Hematopoietic multipotent progenitor cell treated with erythropoietin and hydrocortisone succinate and interleukin-3 and kit ligand, for 17 days (in vitro differentiated cells): ENCODE data around the gene ZFR2.

Experiments
- DNase-seq: peaks from one replicate; pipeline ENCODE4 v3.0.0-alpha.2; 2015; ENCODE audit warnings: low spot score

The ZFR2 gene

GRCh38 chr19:3785938-3786824 lies 82.7 kb downstream of the ZFR2 start, which contains the start of gene MATK:
Gene MATK (minus strand): TSS chr19:3786381. CDS start chr19:3785135, 1,246 bp downstream.
- no peak for DNase-seq

DNA sequence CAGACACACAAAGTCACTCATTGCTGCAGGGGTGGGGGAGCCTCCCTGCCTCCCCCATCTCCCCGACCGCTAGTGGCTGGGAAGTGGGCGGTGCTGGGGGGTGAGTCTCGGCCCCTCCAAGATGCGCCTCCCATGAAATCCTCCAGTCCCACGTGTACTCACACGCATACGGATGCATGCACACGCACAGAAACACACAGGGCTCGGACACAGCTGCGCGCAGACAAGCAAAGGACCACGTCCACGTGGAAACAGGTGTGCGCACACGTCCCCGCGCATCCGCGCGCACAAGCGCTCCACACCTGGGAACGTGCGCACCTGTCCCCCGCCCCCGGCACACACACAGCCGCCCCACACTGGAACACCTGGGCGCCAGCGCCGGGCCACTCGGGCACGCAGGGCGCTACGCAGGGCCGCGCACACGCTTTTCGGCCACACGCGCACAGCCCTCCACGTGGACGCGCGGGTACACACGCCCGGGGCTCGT lies 83.3 kb downstream of the ZFR2 start:
- DNase-seq, result no peak

GRCh38 chr19:3784607-3785450 lies 84.0 kb downstream of the ZFR2 start:
- no peak for DNase-seq

DNA sequence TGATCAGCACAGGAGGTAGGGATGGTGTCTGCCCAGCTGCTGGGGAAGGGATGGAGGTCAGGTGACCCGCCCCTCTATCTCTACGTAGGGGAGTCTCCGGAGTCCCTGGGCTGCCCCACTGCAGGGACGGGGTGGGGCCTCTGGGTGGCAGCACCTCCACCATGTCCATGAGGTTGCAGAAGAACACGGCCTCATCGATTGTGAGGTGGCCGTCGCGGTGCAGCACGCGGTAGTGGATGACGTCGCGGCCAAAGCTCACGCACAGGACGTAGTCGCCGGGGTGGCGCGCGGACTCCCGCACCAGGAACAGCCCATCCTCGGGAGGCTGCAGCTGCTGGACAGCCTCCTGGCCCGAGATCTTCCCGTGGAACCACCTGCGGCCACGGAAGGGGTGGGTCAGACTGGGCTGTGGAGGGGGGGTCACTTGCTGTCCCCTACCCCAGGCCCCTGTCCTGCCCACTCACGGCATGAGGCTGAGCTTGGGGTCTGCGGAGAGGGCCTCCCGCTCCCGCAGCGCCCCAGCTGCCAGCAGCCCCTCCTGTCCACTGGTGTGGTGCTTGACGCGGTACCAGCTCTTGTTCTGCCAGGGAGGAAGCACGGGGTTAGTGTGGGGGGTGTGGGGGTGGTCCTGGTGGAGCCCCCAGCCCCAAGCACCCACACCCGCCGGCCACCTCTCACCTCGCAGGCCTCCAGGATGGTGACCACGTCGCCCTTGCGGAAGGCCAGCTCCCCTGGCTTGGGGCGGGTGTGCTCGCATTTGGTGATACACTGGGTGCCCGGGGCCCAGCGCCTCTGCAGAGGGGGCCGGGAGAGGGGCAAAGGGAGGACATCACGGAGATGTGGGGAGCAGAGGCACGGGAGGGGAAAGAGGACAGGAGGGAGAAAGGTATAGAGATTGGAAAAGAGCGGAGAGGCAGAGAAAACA lies 84.9 kb downstream of the ZFR2 start:
- DNase-seq, result no peak

GRCh38 chr19:3782903-3783302 lies 85.9 kb downstream of the ZFR2 start:
- no peak for DNase-seq

DNA sequence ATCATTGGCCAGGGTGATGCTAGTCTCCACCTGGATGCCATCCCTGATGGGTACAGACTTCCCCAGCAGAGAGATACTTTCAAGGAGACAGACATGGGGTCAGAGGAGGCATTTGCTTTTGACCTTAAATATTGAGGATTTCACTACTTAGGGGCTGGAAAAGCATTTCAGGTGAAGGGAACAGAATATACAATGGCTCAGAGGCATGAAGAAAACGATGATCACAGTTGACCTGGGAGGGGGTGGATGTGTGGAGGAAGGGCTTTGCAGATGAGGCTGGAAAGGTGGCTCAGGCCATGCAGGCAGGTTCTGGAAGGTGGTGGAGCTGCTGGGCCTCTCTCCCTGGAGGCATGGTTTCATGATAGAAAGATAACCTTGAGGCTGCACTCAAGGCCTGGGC lies 86.5 kb downstream of the ZFR2 start:
- no peak for DNase-seq

- DNase-seq, result no peak
These were observed 87.2 kb downstream of the ZFR2 start for GRCh38 chr19:3781603-3782002.

DNA sequence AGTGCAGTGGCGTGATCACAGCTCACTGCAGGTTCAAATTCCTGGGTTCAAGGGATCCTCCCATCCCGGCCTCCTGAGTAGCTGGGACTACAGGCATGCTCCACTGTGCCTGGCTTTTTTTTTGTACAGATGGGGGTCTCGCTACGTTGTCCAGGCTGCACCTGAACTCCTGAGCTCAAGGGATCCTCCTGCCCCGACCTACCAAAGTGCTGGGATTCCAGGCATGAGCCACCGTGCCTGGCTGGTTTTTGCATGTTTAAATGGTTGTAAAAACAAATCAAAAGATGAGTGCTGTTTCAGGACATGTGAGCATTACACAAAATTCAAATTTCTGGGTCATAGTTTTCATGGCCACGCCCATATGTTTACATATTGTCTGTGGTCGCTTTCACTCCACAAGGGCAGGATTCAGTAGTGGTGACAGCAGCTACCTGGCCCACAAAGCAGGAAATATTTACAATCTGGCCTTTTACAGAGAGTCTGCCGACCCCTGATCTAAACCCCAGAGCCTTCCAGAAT lies 88.0 kb downstream of the ZFR2 start:
- no peak for DNase-seq

GRCh38 chr19:3778899-3779723 lies 89.7 kb downstream of the ZFR2 start:
- no peak for DNase-seq

DNA sequence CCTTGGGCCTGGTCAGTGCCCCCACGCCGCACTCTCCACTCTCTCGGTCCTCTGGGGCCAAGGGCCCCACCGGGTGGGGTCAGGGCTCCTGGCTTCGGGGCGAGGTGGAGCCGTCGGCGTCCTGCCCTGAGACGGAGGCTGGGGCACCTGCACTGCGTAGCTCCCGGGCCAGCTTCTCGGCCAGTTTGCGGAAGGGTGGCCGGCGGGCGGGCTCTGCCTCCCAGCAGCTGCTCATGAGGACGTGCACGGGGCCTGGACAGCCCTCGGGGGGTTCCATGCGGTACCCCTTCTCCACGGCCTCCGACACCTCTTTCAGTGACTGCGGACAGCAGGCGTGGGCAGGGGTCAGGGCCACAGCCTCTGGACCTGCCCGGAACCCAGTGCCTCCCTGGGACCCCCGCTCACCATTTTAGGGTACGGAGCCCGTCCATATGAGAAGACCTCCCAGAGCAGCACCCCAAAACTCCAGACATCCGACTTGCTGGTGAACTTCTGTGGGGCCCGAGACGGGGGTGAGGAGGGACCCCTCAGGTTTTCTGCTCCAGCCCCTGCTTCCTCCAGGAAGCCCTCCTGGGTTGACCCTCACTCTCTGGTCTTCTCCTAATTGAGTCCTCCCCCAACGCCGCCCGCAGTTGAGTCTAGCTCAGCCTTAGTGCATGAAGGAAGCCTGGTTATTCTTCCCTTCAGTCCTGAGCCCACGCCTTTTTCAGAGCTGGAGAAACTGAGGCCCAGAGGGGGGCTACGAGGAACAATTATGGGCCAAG lies 90.6 kb downstream of the ZFR2 start:
- DNase-seq, result no peak

DNA sequence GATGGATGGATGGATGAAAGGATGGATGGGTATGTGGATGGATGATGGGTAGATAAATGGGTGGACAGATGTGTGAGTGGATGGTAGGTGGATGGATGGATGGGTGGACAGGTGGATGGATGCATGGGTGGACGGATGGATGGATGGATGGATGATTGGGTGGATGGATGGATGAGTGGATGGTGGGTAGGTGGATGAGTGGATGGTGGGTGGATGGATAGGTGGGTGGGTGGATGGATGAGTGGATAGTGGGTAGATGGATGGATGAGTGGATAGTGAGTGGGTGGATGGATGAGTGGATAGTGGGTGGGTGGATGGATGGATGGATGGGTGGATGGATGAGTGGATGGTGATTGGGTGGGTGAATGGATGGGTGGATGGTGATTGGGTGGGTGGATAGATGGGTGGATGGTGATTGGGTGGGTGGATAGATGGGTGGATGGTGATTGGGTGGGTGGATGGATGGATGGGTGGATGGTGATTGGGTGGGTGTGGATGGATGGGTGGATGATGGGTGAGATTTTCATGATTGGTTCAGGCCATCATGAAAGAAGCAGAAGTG lies 92.3 kb downstream of the ZFR2 start:
- DNase-seq, result no peak

DNA sequence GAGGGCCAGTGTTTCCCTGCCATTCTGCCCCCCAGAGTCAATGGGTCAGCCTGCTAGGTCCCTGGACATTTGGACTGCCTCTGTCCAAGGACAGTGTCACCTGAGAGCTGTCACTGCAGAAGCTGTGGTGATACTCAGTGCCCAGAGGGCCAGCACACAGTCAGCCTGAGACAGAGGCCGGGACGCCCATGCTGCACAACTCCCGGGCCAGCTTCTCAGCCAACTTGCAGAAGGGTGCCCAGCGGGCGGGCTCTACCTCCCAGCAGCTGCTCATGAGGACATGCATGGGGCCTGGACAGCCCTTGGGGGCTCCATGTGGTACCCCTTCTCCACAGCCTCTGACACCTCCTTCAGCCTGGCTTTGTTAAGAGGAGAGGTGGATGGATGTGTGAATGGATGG lies 93.0 kb downstream of the ZFR2 start:
- DNase-seq, result no peak

- DNase-seq, result no peak
These were observed 93.5 kb downstream of the ZFR2 start for GRCh38 chr19:3775374-3775711.

- DNase-seq, result no peak
These were observed 94.0 kb downstream of the ZFR2 start for GRCh38 chr19:3774621-3775373.

DNA sequence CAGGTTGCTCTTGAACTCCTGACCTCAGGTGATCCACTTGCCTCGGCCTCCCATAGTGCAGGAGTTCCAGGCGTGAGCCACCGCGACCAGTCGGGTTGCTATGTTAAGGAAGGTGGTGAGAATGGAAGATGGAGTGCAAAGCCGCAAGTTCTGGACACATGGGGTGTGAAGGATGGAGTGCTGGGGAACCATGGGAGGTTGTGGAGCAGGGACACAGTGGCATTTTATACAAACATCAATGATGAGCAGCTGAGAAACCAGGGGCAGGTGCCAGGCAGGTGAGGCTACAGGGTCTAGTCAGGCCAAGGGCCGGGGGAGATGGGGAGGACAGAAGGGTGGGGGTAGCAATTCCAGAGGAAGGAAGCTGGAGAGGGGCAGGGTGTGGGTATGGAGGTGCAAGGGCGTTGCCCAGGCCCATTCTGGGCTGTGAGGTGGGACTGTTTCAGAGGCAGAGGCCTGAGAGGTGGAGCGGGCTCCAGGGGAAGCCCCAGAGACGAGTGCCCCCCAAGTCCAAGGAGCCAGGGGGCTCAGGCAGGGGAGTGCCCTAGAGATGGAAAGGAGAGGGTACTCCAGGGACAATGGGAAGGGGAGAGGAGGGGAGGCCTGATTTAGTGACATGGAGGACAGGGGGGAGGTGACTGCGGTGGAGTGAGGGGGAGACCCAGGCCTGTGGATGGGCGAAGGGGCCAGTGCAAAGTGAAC lies 94.9 kb downstream of the ZFR2 start:
- no peak for DNase-seq

- DNase-seq, result no peak
These were observed 96.9 kb downstream of the ZFR2 start, which contains the start of gene RAX2 for GRCh38 chr19:3771906-3772455. Gene RAX2 (minus strand): TSS chr19:3772228. CDS start chr19:3771742, 486 bp downstream.

GRCh38 chr19:3771000-3771905 lies 97.6 kb downstream of the ZFR2 start:
- no peak for DNase-seq
